ENCODE data around the gene PXMP4. TPM values are rescaled to one million over a fixed set of nuclear protein-coding genes. Genes with fewer than 3 reads are reported as not detected.

Gene PXMP4
- total RNA-seq, 3 donors from 2014 or later, result 14.5 to 18.6 (median 18.2) TPM

DNA sequence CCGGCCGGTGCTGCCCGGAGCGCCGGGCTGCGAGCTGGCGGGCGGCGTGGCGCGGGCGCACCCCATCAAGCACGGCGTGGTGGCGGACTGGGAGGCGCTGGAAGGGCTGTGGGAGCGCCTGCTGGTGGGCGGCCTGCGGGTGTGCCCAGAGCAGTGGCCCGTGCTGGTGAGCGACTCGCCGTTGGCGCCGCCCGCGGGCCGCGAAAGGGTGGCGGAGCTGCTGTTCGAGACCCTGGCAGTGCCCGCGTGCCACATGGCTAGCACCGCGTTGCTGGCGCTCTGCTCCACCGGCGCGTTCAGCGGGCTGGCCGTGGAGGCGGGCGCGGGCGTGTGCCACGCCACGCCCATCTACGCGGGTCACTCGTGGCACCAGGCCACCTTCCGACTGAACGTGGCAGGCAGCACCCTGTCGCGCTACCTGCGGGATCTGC, 52.9 kb downstream of the PXMP4 start:
- H3K4me1 ChIP-seq (ENCODE audit: low read depth), result peaks cover 33% of the 10 kb centered on the region
- no peaks in the 10 kb centered on the region for H3K9me3 ChIP-seq
- H3K4me3 ChIP-seq, result peak overlapping the region; percentile 32
- TF ChIP-seq, protein P1, sequence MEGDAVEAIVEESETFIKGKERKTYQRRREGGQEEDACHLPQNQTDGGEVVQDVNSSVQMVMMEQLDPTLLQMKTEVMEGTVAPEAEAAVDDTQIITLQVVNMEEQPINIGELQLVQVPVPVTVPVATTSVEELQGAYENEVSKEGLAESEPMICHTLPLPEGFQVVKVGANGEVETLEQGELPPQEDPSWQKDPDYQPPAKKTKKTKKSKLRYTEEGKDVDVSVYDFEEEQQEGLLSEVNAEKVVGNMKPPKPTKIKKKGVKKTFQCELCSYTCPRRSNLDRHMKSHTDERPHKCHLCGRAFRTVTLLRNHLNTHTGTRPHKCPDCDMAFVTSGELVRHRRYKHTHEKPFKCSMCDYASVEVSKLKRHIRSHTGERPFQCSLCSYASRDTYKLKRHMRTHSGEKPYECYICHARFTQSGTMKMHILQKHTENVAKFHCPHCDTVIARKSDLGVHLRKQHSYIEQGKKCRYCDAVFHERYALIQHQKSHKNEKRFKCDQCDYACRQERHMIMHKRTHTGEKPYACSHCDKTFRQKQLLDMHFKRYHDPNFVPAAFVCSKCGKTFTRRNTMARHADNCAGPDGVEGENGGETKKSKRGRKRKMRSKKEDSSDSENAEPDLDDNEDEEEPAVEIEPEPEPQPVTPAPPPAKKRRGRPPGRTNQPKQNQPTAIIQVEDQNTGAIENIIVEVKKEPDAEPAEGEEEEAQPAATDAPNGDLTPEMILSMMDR (IDR thresholded peaks at IDR 0.05), result no peak
- ATAC-seq (peak; percentile 40), DNase-seq (peak; percentile 67 to 85 (median 83))
- intact Hi-C loops (cut with DNase I, micrococcal nuclease), result no loop called here
- H3K36me3 ChIP-seq (ENCODE audit: low read depth), result no peaks in the 10 kb centered on the region

DNA sequence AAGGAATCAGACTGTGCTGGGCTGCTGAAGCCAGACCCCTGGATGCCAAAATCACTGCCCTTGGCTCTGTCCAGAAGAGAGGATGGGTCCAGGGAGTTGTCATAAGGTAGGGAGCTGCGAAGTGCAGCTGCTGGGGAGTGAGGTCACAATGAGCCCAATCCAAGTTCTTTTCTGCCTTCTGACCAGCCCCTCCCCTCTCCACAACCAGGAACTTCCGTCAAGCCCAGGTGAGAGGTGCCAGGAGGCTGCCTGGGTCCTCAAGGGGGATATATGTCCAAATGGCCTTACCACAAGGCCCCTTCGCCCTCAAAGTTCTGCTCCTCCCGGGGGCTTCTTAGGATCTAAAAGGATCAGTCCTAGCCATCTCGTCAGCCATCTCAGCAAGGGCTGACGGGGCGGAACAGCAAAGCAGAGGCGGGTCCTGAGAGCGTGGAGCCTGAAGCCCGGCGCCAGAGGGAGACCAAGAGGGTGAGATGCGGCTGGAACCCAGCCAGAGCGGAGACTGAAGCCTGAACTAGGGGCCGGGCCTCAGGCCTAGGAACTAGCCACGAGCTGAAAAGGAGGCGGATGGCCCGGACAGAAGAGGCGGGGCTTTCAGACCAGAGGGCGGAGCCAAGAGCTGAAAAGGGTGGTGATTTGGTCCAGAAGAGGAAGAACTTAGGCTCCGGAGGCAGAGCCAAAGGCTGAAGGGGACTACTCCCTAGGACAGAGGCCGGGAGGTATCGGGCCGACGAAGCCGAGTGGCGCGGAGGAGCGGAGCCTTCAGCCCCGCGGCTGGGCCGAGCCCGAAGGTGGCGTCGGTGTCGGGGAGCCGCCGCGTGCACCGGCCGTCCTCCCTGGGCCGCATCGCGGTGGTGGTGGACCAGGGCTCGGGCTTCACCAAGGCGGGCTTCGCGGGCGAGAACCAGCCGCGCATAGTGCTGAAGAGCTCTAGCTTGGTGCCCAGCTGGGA, 53.5 kb downstream of the PXMP4 start, which contains the start of gene ACTL10:
Gene ACTL10, plus strand, starts transcription at position 651 of the 952 bp plus-strand sequence. CDS start 555 bp downstream, outside the sequence.
- H3K4me3 ChIP-seq, result peak within 1 kb of the TSS; percentile 32
- no peaks in the 10 kb centered on the region for H3K9me3 ChIP-seq
- DNase-seq (peak; percentile 99 to 100 (median 99)), ATAC-seq (peak; percentile 78)
- no peaks in the 10 kb centered on the region for H3K36me3 ChIP-seq (ENCODE audit: low read depth)
- intact Hi-C loops (cut with DNase I, micrococcal nuclease), result no loop called here
- TF ChIP-seq, protein P1 (IDR thresholded peaks at IDR 0.05), result peak; percentile 18
- H3K4me1 ChIP-seq (ENCODE audit: low read depth), result peaks cover 33% of the 10 kb centered on the region

DNA sequence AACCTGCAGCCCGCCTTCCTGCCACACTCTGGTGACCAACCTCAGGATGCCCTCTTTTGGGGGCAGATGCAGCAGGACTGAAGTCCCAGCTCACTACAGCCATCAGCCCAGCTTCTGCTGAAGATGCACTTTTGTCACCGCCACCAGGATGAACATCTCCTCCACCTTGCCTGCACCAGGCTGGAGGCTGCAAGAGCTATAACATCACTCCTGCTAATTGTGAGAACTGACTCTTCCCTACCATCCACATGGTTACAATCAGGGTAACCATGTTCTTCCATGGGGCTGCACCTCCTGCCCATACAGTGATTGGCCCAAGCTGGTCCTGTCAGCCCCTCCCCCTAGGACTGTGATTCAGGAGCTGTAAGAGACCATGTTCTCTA, 55.4 kb downstream of the PXMP4 start:
- peak in 2 of 3 donors; percentile 33 to 57 for DNase-seq
- TF ChIP-seq, protein P1 (IDR thresholded peaks at IDR 0.05), result no peak
- intact Hi-C loops (cut with DNase I, micrococcal nuclease), result no loop called here
- H3K4me3 ChIP-seq, result no peak overlapping the region
- ATAC-seq, result no peak
- H3K4me1 ChIP-seq (ENCODE audit: low read depth), result peaks cover 33% of the 10 kb centered on the region
- no peaks in the 10 kb centered on the region for H3K36me3 ChIP-seq (ENCODE audit: low read depth)
- H3K9me3 ChIP-seq, result no peaks in the 10 kb centered on the region

DNA sequence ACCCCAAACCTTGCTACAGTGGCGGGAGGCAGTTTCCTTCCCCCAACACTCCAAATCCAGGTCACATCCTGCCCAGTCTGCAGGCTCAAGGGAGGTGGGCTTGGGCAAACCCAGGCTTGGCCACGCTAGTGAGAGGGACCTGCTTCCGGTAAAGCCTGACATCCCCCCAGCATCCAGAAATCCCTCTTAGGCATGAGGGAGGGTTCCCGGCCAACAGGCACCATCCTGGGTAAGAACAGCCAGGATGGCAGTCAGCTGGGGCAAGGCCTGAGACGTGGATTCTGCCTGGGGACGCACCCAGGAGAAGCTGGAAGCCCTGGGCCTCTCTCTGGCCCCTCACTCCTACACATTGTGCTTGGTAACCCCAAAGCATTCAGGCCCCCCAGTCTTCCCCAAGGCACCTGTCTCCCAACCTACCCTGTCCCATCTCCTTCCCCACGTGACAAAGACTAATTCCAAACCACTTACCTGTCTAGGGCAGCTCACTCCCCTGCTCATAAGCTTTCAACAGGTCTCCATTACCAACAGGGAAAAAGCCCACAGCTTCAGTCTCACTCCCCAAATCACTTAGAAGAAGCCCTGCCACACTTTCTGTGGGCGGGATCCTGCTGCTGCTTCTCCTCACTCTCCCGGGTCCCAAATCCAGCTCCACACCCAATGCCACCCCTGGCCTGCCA, 55.9 kb downstream of the PXMP4 start:
- ATAC-seq, result no peak
- Histone ChIP-seq H3K36me3 (ENCODE audit: low read depth) (no peaks in the 10 kb centered on the region), H3K4me3 (no peak overlapping the region), H3K9me3 (no peaks in the 10 kb centered on the region), H3K4me1 (ENCODE audit: low read depth) (peaks cover 33% of the 10 kb centered on the region)
- intact Hi-C loops (cut with DNase I, micrococcal nuclease), result no loop called here
- TF ChIP-seq, protein P1 (IDR thresholded peaks at IDR 0.05), result no peak
- no peak for DNase-seq

DNA sequence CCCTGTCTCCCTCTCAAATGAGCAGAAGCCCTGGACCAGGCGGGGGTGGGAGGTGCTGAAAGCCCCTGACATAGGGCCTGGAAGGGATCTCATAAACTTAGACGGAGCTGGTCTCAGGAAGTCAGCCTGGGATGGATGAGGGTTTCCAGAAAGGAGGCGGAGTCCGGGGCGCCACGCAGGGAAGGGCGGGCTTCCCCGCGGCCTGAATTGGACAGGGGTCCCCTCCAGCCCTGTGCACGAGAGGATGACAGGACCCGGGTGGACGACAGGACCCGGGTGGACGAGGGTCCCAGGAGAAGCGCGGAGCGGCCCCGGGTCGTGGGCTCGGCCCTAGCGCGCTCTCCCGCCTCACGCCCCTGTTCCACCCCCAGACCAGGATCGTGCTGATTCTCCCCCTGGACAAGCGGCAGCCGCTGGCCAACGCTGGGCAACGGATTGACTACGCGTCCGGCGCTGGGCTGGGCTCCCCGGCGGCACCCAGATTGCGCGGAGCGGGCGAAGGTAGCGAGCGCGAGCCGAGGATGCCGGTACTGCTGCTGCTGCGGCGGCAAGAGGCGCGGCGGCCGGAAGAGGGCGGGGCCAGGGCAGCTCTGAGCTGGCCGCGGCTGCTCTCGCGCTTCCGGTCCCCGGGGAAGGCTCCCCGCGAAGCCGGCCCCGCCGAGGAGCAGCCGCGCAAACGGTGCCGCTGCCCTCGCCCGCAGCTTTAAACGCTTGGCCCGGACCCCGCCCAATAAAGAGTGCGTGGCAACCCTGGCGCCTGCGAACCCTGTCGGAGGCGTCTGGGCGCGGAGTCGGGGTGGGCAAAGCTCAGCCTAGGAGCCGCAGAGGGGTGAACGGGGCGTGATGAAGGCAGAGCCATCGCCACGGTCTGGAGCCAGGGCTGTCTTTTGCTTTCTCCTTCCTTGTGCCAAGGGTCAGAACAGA, 56.7 kb downstream of the PXMP4 start:
- intact Hi-C loops (cut with DNase I, micrococcal nuclease), result no loop called here
- Histone ChIP-seq H3K4me1 (ENCODE audit: low read depth) (peaks cover 30% of the 10 kb centered on the region), H3K4me3 (peak overlapping the region; percentile 40), H3K9me3 (no peaks in the 10 kb centered on the region), H3K36me3 (ENCODE audit: low read depth) (no peaks in the 10 kb centered on the region)
- peak; percentile 66 for ATAC-seq
- TF ChIP-seq, protein P1 (IDR thresholded peaks at IDR 0.05), result no peak
- peak; percentile 87 to 95 (median 91) for DNase-seq

Measured in mucosa of descending colon (tissue), 3 donors.